ENCODE measurements around the gene ABCA8. TPM values are rescaled to one million over a fixed set of nuclear protein-coding genes. Genes with fewer than 3 reads are reported as not detected.

Gene ABCA8
- total RNA-seq, 6 experiments from 2014 or later, result 0.12 to 0.14 TPM; not detected in 4

- no peak for TF ChIP-seq CTCF (IDR thresholded peaks at IDR 0.05)
- no peak for DNase-seq
- peaks cover 11% of the 10 kb centered on the region for H3K9me3 Mint-ChIP-seq
- H3K4me1 Mint-ChIP-seq (ENCODE audit: low read depth), result no peaks in the 10 kb centered on the region
- H3K27ac Mint-ChIP-seq, result no peak overlapping the region
- no peaks in the 10 kb centered on the region for H3K36me3 Mint-ChIP-seq (ENCODE audit: low read depth)
- no peak overlapping the region for H3K4me3 Mint-ChIP-seq
- H3K27me3 Mint-ChIP-seq (ENCODE audit: insufficient read depth), result peaks cover 5% of the 10 kb centered on the region; the same call in 1 of the 2 replicates
These were observed 27.7 kb downstream of the ABCA8 start for GRCh38 chr17:68927516-68927915.

GRCh38 chr17:68924793-68925720 is 30.1 kb downstream of the ABCA8 start:
- Mint-ChIP-seq H3K4me1 (ENCODE audit: low read depth) (no peaks in the 10 kb centered on the region), H3K27me3 (ENCODE audit: insufficient read depth) (peaks cover 2% of the 10 kb centered on the region; the same call in 1 of the 2 replicates), H3K4me3 (no peak overlapping the region), H3K9me3 (peaks cover 13% of the 10 kb centered on the region), H3K36me3 (ENCODE audit: low read depth) (no peaks in the 10 kb centered on the region), H3K27ac (no peak overlapping the region)
- no peak for DNase-seq
- TF ChIP-seq CTCF (IDR thresholded peaks at IDR 0.05), result no peak

GRCh38 chr17:68910789-68911431 is 44.3 kb downstream of the ABCA8 start:
- no peak overlapping the region for H3K4me3 Mint-ChIP-seq
- H3K27me3 Mint-ChIP-seq (ENCODE audit: insufficient read depth), result peaks cover 1% of the 10 kb centered on the region; the same call in 1 of the 2 replicates
- peaks cover 17% of the 10 kb centered on the region for H3K4me1 Mint-ChIP-seq (ENCODE audit: low read depth)
- no peaks in the 10 kb centered on the region for H3K36me3 Mint-ChIP-seq (ENCODE audit: low read depth)
- no peak for DNase-seq
- no peak overlapping the region for H3K27ac Mint-ChIP-seq
- peaks cover 10% of the 10 kb centered on the region for H3K9me3 Mint-ChIP-seq
- no peak for TF ChIP-seq CTCF (IDR thresholded peaks at IDR 0.05)

GRCh38 chr17:68910251-68910705 is 44.9 kb downstream of the ABCA8 start:
- TF ChIP-seq CTCF (IDR thresholded peaks at IDR 0.05), result no peak
- H3K4me1 Mint-ChIP-seq (ENCODE audit: low read depth), result peaks cover 17% of the 10 kb centered on the region
- DNase-seq, result no peak
- no peak overlapping the region for H3K27ac Mint-ChIP-seq
- no peaks in the 10 kb centered on the region for H3K36me3 Mint-ChIP-seq (ENCODE audit: low read depth)
- H3K9me3 Mint-ChIP-seq, result peaks cover 10% of the 10 kb centered on the region
- no peak overlapping the region for H3K4me3 Mint-ChIP-seq
- H3K27me3 Mint-ChIP-seq (ENCODE audit: insufficient read depth), result peaks cover 1% of the 10 kb centered on the region; the same call in 1 of the 2 replicates

GRCh38 chr17:68909066-68909465 is 46.1 kb downstream of the ABCA8 start:
- Mint-ChIP-seq H3K27me3 (ENCODE audit: insufficient read depth) (peaks cover 1% of the 10 kb centered on the region; the same call in 1 of the 2 replicates), H3K36me3 (ENCODE audit: low read depth) (no peaks in the 10 kb centered on the region), H3K4me1 (ENCODE audit: low read depth) (peaks cover 17% of the 10 kb centered on the region), H3K9me3 (peaks cover 10% of the 10 kb centered on the region), H3K27ac (peak overlapping the region; percentile 78), H3K4me3 (peak overlapping the region; percentile 23; the same call in 1 of the 2 replicates)
- peak; percentile 85 for DNase-seq
- TF ChIP-seq CTCF (IDR thresholded peaks at IDR 0.05), result no peak
